GM19463 (cell line): Measurements from ENCODE around the gene SEBOX.

Experiments used
- ATAC-seq: cut with Tn5 transposase; IDR thresholded peaks from one replicate; pipeline ENCODE4 v1.9.1; 2021; ENCODE audit warnings: mild to moderate bottlenecking, moderate library complexity; ENCODE audit not compliant: unreplicated experiment

SEBOX gene, protein sequence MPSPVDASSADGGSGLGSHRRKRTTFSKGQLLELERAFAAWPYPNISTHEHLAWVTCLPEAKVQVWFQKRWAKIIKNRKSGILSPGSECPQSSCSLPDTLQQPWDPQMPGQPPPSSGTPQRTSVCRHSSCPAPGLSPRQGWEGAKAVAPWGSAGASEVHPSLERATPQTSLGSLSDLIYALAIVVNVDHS

DNA sequence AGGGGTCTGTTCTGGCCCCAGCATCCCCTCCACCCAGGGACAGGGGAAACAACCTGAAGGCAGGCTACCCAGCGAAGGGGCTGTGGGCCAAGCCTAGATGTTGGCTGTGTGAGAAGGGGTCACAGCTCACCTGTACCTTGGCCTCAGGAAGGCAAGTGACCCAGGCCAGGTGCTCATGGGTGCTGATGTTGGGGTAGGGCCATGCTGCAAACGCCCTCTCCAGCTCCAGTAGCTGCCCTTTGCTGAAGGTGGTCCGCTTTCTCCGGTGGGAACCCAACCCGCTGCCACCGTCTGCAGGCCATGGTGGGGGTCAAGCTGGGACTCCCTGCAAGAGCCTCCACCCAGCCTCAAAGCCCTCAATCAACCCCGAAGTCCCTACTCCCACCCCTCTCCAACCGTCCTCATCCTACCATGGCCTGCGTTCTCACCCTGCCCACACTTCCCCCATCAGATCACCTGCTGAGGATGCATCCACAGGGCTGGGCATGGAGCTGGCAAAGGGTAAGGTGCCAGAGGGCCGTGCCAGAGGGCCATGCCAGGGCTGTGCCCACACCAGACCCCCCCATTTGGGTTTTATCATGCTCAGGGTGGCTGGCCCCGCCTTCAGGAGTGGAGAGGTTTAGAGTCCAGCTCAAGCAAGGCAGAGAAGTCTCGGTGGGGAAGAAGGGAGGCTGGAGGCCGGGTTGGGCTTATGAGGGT is at the start of gene SEBOX:
TSS of gene SEBOX (minus strand) at position 535 of the 699 bp plus-strand sequence. CDS start at position 487, 48 bp downstream.
- ATAC-seq = no peak

DNA sequence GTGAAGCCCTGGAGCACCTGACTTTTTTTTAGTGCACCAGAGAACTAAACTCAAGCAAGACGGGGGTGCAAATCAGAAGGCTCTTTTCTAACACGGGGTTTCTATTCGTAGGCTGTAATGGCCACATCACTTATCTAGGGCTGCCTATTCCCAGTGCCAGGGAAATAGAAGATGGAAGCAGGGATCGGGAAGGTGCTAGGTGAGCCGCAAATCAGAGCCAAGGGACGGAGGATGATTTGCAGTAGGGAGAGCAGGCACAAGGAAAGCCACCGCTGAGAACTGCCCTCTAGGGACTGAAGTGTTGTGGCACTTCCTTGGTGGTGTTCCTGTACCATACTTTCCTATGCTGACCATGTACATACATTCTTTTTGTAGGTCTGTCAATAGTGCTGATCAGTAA is 48.8 kb upstream of the SEBOX start:
- no peak for ATAC-seq

DNA sequence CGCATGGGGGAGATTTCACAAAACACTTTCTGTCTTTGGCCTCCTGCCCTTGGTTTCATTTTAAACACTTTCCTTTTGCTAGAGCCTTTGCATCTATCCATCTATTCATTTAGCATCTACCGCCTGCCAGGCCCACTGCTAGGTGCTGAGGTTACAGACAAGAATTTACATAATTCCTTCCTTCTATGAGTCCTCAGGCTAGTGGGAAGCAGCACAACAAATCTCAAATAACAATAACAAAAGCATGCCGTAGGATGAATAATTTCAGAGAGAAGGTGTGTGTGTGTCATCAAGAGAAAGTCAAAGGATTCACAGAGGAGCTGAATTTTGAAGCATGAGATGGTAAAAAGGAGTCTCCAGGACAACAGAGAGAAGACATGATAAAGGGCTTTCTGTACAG is 47.1 kb upstream of the SEBOX start:
- ATAC-seq = no peak

DNA sequence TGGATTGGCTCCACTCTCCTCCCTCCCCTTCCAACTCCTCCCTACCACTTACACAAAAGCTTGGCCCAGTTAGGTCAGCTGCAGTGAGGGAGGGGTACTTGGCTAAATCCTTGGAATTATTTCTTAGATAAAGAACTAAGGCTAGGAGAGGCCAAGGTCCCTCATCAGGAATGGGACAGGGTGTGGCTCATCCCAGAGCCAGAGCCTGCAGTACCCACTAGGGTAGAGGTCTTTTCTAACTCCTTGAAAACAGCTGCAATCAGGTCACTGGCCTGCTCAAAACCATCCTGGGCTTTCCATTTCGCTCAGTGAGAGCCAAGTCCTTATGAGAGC is 42.9 kb upstream of the SEBOX start:
- ATAC-seq = no peak

DNA sequence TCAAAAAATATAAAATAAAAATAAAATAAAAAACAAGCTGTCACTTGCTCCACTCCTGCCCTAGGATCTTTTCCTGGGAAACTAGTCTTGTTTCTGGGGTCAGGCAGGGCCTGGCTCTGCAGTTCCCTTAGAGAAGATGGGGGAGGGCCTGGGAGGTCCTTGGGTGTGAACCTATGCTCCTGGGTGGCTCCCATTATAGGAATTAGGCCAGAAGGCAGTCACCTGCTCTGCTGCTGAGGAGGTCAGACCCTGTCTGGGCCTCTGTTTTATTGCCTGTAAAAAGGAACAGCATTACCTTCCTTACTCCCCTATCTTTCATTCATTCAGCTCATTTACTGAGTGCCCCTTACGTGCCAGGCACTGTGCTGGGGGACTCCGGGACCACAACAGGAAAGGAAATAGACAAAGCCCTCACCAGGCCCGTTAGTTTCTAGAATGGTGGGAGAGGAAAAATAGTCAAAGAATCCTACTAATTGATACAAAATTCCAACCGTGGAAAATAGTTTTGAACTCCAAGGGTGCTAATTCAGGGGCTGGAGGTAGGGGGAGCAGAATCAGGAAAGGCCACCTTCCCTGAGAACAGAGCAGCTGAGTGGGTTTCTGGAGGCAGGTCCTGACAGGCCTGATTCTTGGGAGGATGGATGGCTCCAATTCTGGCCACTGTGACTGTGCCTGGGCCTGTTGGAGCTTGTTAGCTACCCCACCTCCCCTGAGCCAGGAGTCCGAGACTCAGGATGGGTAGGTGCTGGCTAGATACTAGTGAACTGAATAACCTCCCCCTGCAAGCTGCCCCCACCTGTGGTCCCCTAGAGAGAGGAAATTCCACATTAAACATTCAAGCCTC is 42.4 kb upstream of the SEBOX start:
- no peak for ATAC-seq

DNA sequence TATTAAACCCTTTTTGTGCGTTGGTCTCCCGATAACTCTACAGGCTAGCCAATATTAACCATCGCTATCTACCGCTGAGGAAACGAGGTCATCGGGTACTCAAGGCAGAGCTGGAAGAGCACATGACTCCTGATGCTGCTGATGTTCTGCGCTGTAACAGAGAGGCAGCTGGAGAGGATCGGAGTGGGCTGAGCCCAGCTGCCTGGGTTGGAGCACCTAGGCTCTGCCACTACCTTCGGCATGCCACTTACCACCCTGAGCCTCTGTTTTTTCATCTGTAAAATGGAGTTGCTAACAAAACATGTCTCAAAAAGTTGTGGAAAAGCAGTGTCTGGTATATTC is 41.4 kb upstream of the SEBOX start:
- ATAC-seq = no peak

DNA sequence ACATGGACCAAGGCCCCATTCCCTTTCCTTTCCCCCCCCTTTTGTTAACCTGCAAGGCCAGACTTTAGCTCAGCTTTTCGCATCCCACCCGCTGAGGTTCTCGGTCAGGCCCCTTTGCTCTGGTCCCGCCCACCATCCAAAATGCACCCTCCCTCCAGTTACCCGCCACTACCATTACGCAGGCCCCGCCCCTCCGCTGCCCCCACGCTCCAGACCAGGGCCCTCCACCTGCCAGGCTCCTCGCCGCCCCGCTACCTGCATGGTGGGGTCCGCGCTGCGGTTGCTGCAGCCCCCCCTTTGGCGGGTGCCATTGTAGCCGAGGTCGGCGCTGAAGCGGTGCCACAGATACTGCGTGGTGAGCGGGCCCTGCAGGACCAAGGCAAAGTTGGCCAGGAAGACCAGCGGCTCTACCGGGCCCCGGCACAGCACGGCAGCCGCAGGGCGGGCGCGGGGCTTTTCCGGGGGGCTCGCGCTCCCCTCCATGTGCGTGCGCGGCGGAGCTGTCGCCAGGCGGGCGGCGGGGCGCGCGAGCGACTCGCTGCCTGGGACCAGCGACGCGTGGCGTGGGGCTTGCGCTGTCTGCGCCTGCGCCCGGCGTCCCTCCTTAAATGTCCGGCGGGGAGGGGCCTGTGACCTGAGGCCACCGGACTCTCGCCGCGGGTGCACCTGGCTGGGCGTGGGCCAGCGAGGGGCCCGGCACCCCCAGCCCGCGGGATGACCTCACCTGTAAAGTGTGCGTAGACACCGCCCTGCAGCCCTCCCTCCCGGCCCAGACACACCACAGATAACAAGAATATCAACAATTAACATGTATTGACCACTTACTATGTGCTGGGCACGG is 40.9 kb upstream of the SEBOX start, which contains the start of gene SLC46A1:
TSS of gene SLC46A1 (minus strand) at position 581 of the 841 bp plus-strand sequence. CDS start at position 483, 98 bp downstream.
- ATAC-seq = peak; percentile 77

DNA sequence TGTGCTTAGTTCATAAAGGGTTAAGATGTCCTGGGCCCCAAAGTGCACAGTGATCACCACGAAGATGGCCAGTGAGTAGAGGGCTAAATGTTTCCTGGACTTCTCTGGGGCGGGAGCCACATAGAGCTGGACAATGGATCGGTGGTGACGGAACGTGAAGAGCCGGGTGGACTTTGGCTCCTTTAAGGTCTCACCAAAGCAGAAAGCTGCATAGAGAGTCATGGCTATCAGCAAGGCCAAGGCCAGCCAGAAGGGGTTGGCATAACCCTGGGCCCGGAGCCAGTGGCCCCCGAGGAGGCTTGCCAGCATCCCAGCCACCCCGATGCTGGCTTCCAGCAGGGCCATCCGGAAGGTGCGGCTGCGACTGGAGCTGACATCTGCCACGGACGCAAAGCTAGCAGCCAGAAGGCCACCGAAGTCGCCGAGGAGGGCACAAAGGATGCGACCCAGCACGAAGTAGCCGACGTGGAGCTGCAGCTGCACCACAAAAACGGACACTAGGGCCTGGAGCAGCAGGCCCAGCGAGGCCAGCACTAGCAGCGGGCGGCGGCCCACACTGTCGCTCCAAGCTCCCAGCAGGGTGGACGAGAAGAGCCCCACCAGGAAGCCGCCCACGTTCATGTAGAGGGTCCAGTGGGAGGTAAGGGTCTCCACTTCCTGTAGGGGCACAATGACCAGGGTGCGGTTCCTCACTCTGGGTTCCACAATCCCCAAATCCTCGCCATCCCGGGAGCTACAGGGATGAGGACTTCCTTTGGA is 40.0 kb upstream of the SEBOX start:
- no peak for ATAC-seq

DNA sequence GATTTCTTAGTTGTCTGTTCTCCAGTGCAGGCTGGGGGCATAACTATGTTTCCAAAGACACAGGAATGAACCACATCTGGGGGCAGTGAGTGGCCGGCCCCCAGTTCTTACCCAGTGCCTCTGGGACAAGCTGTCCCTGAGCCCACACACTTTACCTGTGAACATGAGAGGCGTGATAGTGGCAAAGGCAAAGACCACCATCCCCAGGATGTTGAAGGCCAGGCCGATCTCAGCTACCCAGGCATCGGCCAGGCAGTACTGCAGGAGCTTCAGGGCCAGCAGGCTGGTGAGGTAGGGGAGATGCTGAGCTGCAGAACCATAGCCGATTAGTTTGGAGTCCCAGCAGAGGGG is 39.4 kb upstream of the SEBOX start:
- no peak for ATAC-seq

DNA sequence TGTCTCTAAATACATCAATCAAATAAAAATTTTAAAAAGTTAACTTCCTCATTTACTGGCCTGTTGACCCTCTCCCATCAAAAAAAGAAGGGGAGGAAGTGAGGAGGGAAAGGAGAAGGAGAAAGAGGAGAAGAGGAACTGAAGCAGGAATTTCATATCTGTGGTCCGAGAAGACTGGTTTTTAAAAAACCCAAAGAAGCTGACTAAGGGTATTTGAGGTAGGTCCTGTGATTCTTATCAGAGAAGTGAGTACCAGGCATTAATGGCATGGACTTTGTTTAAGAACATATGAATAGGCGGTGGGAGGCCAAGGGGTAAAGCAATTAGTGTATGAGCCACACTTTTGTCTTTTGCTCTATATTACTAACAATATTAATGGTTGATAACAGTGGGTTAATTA is 39.0 kb upstream of the SEBOX start:
- no peak for ATAC-seq

DNA sequence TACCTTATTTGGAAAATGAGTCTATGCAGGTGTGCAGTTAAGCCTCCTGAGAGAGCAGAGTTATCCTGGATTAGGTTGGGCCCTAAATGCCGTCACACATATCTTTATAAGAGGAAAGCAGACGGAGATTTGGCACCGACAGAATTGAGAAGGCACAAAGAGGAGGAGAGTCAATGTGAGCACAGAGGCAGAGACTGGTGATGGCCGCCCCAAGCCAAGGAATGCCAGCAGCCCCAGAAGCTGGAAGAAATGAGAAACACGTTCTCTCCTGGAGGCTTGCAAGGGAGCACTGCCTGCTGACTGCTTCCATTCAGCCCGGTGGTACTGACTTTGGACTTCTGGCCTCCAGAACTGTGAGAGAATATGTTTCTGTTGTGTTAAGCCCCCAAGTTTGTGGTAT is 37.8 kb upstream of the SEBOX start:
- ATAC-seq = no peak

DNA sequence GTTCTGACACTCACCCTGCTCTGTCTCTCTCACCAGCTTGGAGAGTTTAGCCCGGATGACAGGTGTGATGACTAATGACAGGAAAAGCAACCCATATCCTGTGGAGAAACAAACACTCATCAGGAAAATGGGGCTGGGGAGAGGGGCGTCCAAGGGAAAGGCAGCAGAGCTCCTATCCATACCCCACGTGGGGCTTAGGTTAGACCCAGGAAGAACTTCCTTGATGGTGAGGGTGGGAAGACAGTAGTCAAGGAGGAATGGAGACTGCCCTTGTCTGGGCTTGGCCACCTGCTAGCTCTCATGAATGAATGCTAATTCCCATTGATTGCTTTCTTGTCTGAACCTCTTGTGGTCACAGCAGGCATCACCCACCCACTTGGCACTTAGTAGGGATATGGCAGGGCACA is 37.2 kb upstream of the SEBOX start:
- no peak for ATAC-seq

DNA sequence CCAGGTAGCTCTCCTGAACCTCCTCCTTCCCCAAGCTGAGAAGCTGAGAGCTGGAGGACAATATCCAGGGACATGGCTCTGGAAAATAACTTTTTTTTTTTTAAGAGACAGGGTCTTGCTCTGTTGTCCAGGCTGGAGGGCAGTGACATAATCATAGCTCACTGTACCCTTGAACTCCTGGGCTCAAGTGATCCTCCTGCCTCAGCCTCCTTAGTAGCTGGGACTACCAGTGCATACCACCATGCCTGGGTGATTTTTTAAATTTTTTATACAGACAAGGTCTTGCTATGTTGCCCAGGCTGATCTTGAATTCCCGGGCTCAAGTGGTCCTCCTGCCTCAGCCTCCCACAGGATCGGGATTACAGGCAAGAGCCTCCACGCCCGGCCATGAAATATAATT is 34.8 kb upstream of the SEBOX start:
- no peak for ATAC-seq

DNA sequence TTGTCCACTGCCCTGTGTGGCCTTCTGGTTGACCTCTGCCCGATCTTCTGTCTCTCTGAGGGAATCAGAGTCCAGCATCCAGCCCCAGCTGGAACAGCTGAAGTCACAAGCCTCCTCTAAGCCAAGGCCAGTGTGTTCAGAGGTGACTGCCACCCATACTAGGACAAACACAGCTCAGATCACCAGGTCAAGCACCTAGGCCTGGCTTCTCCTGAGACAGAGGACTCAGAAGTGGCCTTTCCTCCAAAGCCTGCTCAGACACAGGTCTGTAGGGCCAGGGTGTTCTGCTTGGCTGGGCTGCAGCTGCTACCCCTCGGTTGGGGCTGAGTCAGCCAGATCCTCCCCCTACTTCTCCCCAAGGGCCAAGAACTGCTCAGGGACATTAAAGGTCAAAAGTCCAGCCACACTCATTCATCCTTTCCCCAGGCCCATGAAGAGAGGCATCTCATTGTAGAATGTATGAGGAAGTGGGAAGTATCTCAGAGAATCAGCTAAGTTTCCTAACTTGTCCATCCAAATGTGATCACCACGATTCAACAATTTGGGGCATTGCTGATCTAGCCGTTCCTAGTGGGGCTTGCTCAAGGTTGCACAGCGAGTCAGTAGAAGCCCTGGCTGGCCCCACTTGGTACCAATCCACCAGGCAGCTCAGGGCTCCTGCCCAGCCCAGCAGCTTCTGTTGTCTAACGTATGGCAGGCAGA is 33.4 kb upstream of the SEBOX start:
- ATAC-seq = peak; percentile 72

DNA sequence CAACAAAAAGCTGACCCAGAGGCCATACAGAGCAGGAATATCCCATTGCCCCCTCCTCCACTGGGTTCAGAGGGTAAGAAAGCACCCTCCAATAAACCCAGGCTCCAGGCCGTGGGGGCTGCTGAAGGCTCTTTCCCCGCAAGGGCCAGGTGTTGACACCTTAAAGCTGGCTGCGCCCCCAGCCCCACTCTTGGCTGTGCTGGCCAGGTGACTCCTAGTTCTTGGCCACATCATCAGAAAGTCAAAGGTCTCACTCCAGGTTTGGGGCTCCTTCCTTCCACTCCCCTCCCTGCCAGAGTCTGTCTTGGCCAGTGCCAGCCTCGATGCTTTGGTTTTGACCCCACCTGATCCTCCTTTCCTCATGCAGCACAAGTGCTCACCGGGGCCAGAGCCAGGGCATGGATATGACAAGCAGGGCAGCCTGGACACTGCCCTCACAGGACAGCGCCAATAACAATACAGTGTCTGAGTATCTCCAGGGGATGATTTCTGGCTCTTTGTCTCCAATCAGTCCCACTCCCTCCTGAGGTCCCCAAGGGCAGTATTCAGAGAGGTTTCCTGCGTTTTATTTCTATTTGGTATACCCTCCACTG is 32.8 kb upstream of the SEBOX start:
- no peak for ATAC-seq

DNA sequence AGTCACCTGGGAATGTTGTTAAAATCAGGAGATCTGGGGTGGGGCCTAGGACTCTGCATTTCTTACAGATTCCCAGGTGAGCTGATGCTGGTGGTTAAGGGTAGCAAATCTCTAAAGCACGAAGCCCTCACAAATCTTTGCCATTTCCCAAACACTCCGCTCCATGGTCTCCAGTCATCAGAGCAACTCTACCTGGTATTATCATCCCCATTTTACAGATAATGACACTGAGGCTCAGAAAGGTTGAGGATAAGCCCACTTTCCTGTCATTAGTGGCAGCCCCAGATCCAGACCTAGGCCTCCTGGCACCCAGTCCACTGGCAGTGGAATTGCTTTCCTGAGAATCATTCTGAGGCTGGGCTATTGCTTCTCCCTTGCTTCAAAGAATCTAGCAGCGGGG is 32.3 kb upstream of the SEBOX start:
- no peak for ATAC-seq

DNA sequence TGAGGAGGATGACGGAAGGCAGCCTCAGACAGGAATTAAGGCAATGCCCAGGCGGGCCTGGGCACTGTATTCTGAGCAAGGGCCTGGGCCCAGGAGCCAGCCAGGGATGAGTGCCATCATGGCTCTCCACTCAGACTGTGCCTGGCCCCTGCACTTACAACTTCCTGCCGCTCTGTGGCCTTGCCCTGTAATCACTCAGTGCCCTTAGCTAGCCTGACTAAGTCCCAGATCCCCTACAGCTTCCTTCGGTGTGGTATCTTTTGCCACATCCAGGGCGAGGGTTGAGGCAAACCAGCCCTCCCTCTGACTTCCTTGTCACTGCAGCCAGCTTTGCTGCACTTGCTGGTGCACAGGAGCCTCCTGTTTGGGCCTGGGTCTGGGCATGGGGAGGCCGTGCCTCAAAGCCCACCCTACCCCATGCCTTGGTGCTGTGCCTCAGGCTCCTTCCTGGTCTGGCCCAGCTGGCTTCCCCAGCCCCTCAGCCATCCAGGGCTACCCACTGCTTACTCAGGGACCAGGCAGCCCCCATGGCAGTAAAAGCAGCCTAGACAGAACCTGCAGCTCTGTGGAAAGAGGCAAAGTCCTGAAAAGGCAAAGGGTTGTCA is 31.7 kb upstream of the SEBOX start:
- no peak for ATAC-seq

DNA sequence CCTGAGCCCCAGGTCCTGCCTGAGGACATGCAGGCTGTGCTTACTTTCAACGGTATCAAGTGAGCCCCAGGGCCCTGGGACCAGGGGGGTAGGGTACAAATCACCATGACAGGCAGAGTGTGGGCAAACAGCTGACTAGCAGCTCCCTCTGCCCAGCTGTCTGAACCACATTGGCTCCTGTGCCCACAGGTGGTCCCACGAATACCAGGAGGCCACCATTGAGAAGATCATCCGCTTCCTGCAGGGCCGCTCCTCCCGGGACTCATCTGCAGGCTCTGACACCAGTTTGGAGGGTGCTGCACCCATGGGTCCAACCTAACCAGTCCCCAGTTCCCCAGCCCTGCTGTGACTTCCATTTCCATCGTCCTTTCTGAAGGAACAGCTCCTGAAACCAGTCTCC is 31.0 kb upstream of the SEBOX start:
- ATAC-seq = no peak

DNA sequence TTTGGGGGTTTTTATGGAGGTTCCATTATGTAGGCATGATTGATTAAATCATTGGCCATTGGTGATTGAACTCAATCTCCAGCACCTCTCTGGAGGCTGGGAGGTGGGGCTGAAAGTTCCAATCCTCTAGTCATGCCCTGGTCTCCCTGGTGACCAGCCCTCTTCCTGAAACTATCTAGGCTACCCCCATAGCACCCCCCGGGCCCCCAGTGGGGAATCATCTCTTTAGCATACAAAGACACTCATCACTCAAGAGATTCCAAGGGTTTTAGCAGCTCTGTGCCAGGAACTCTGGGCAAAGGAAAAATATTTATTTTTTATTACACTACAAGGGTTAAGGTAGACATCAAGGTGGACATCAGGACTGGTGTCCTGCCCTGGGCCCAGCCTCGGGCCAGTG is 30.4 kb upstream of the SEBOX start:
- ATAC-seq = no peak
